Ovary (tissue), 3 donors: ENCODE data around the gene RFX8.

Source experiments
- POLR2A ChIP-seq: fragments of 450-650 bp; IDR thresholded peaks from one replicate; pipeline ENCODE4 v1.6.1; 2017; ENCODE audit warnings: antibody characterized with exemption, mild to moderate bottlenecking, moderate library complexity
- TF ChIP-seq, protein P1 (sequence below), 3 donors: fragments of 450-650 bp in 2 of 3; fragments of 200-600 bp in 1 of 3; IDR thresholded peaks; one replicate each; pipeline versions ENCODE4 v1.5.1 to v1.8.0; 2016 to 2022; ENCODE audit warnings: antibody characterized with exemption in 3 of 3, mild to moderate bottlenecking in 1 of 3
- donor health status: DM: no; HTN: no; CAD: no.

DNA sequence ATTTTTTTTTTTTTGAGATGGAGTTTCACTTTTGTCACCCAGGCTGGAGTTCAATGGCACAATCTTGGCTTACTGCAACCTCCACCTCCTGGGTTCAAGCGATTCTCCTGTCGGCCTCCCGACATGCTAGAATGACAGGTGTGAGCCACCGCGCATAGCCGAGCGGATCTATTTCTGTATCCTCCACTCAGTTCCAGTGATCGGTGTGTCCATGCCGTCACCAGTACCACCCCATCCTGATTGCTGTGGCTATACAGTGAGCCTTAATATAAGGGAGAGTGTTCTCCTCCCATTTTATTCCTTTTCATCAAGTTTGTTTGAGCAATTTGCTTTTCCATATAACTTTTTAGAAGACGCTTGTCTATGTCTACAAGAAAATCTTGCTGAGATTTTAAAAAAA lies 35.2 kb downstream of the RFX8 start:
- TF ChIP-seq, protein P1, sequence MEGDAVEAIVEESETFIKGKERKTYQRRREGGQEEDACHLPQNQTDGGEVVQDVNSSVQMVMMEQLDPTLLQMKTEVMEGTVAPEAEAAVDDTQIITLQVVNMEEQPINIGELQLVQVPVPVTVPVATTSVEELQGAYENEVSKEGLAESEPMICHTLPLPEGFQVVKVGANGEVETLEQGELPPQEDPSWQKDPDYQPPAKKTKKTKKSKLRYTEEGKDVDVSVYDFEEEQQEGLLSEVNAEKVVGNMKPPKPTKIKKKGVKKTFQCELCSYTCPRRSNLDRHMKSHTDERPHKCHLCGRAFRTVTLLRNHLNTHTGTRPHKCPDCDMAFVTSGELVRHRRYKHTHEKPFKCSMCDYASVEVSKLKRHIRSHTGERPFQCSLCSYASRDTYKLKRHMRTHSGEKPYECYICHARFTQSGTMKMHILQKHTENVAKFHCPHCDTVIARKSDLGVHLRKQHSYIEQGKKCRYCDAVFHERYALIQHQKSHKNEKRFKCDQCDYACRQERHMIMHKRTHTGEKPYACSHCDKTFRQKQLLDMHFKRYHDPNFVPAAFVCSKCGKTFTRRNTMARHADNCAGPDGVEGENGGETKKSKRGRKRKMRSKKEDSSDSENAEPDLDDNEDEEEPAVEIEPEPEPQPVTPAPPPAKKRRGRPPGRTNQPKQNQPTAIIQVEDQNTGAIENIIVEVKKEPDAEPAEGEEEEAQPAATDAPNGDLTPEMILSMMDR (IDR thresholded peaks at IDR 0.05): no peak
- no peak for TF ChIP-seq POLR2A
